ENCODE data around the gene RPP30.

Gene RPP30

GRCh38 chr10:90871766-90872647, at the start of gene RPP30:
TSS of gene RPP30 (plus strand) at chr10:90871974. CDS start at chr10:90871987, 13 bp downstream.
- in situ Hi-C loops (cut with HindIII; ENCODE audit: low sequenced_read_pairs) = no loop called here

- in situ Hi-C loops (cut with HindIII; ENCODE audit: low sequenced_read_pairs) = no loop called here
Measured at GRCh38 chr10:90822508-90822907, 49.3 kb upstream of the RPP30 start.

- in situ Hi-C loops (cut with HindIII; ENCODE audit: low sequenced_read_pairs) = no loop called here
Measured at GRCh38 chr10:90832111-90832510, 39.7 kb upstream of the RPP30 start.

GRCh38 chr10:90834326-90834725, 37.4 kb upstream of the RPP30 start:
- in situ Hi-C loops (cut with HindIII; ENCODE audit: low sequenced_read_pairs) = no loop called here

GRCh38 chr10:90837486-90837885, 34.3 kb upstream of the RPP30 start:
- in situ Hi-C loops (cut with HindIII; ENCODE audit: low sequenced_read_pairs) = no loop called here

- in situ Hi-C loops (cut with HindIII; ENCODE audit: low sequenced_read_pairs) = no loop called here
Measured at GRCh38 chr10:90842725-90843124, 29.0 kb upstream of the RPP30 start.

GRCh38 chr10:90845726-90846125, 26.0 kb upstream of the RPP30 start:
- in situ Hi-C loops (cut with HindIII; ENCODE audit: low sequenced_read_pairs) = no loop called here

- in situ Hi-C loops (cut with HindIII; ENCODE audit: low sequenced_read_pairs) = no loop called here
Measured at GRCh38 chr10:90846746-90847145, 25.0 kb upstream of the RPP30 start.

- in situ Hi-C loops (cut with HindIII; ENCODE audit: low sequenced_read_pairs) = no loop called here
Measured at GRCh38 chr10:90847436-90847835, 24.3 kb upstream of the RPP30 start.

- in situ Hi-C loops (cut with HindIII; ENCODE audit: low sequenced_read_pairs) = no loop called here
Measured at GRCh38 chr10:90849956-90850749, 21.6 kb upstream of the RPP30 start.

GRCh38 chr10:90855126-90855525, 16.6 kb upstream of the RPP30 start:
- in situ Hi-C loops (cut with HindIII; ENCODE audit: low sequenced_read_pairs) = no loop called here

GRCh38 chr10:90856261-90856660, 15.5 kb upstream of the RPP30 start:
- in situ Hi-C loops (cut with HindIII; ENCODE audit: low sequenced_read_pairs) = no loop called here

GRCh38 chr10:90856964-90857634, 14.7 kb upstream of the RPP30 start:
- in situ Hi-C loops (cut with HindIII; ENCODE audit: low sequenced_read_pairs) = no loop called here

- in situ Hi-C loops (cut with HindIII; ENCODE audit: low sequenced_read_pairs) = no loop called here
Measured at GRCh38 chr10:90857635-90858460, 13.9 kb upstream of the RPP30 start, which contains the start of gene HTR7. TSS of gene HTR7 (minus strand) at chr10:90858039. CDS start at chr10:90857671, 368 bp downstream.

GRCh38 chr10:90858461-90858968, 13.3 kb upstream of the RPP30 start:
- in situ Hi-C loops (cut with HindIII; ENCODE audit: low sequenced_read_pairs) = no loop called here

GRCh38 chr10:90859321-90859751, 12.4 kb upstream of the RPP30 start:
- in situ Hi-C loops (cut with HindIII; ENCODE audit: low sequenced_read_pairs) = no loop called here

- in situ Hi-C loops (cut with HindIII; ENCODE audit: low sequenced_read_pairs) = no loop called here
Measured at GRCh38 chr10:90860790-90861189, 11.0 kb upstream of the RPP30 start.

GRCh38 chr10:90862908-90863514, 8.8 kb upstream of the RPP30 start:
- in situ Hi-C loops (cut with HindIII; ENCODE audit: low sequenced_read_pairs) = no loop called here

- in situ Hi-C loops (cut with HindIII; ENCODE audit: low sequenced_read_pairs) = no loop called here
Measured at GRCh38 chr10:90865401-90865800, 6.4 kb upstream of the RPP30 start.

All from DLD1 (cell line).